OCI-LY1 (cell line): ENCODE results near the gene CDC7.

Experiments used
- H2AFZ ChIP-seq: fragments of 200-600 bp; sonication (generic), shearing (Covaris generic); 2 replicates; pipeline ENCODE4 v1.6.0; 2014; ENCODE audit warnings: antibody characterized with exemption, mild to moderate bottlenecking, low read length
- H3F3A ChIP-seq: fragments of 200-600 bp; sonication (generic), shearing (Covaris generic); 2 replicates; pipeline ENCODE4 v1.6.0; 2014; ENCODE audit warnings: mild to moderate bottlenecking, antibody characterized with exemption, low read length, moderate library complexity; ENCODE audit not compliant: insufficient read depth
- H3K27ac ChIP-seq: fragments of 200-600 bp; sonication (generic); 2 replicates; pipeline ENCODE4 v1.5.1; 2014; ENCODE audit warnings: low read length, mixed run types, mild to moderate bottlenecking, low read depth; ENCODE audit not compliant: poor library complexity, severe bottlenecking
- H3K27me3 ChIP-seq: fragments of 200-600 bp; sonication (generic); 2 replicates; pipeline ENCODE4 v1.6.0; 2014; ENCODE audit warnings: antibody characterized with exemption, mild to moderate bottlenecking, low read length, moderate library complexity; ENCODE audit not compliant: insufficient read depth
- H3K36me3 ChIP-seq: fragments of 200-600 bp; sonication (generic); 2 replicates; pipeline ENCODE4 v1.6.1; 2014; ENCODE audit warnings: mild to moderate bottlenecking, antibody characterized with exemption, low read length, moderate library complexity, mixed read lengths; ENCODE audit not compliant: insufficient read depth
- H3K4me1 ChIP-seq: fragments of 200-600 bp; sonication (generic); 2 replicates; pipeline ENCODE4 v1.5.1; 2014; ENCODE audit warnings: mild to moderate bottlenecking, low read length, moderate library complexity; ENCODE audit not compliant: insufficient read depth, severe bottlenecking
- H3K4me2 ChIP-seq: fragments of 200-600 bp; sonication (generic), shearing (Covaris generic); 2 replicates; pipeline ENCODE4 v1.6.1; 2014; ENCODE audit warnings: low read length
- H3K4me3 ChIP-seq: fragments of 200-600 bp; sonication (generic); 2 replicates; pipeline ENCODE4 v1.5.1; 2014; ENCODE audit warnings: low read length, low read depth, mild to moderate bottlenecking, mixed read lengths; ENCODE audit not compliant: poor library complexity, severe bottlenecking
- H3K79me2 ChIP-seq: fragments of 200-600 bp; shearing (Covaris generic); 2 replicates; pipeline ENCODE4 v1.6.1; 2016; ENCODE audit warnings: mixed run types, low read length, mixed read lengths; ENCODE audit not compliant: insufficient read depth
- H3K9ac ChIP-seq: fragments of 200-600 bp; sonication (generic), shearing (Covaris generic); 2 replicates; pipeline ENCODE4 v1.6.1; 2014; ENCODE audit warnings: mild to moderate bottlenecking, low read length, mixed read lengths
- H3K9me2 ChIP-seq: fragments of 200-600 bp; sonication (generic), shearing (Covaris generic); 2 replicates; pipeline ENCODE4 v1.6.1; 2014; ENCODE audit warnings: low read depth, mild to moderate bottlenecking, low read length, mixed read lengths
- H3K9me3 ChIP-seq: fragments of 200-600 bp; shearing (Covaris generic); 2 replicates; pipeline ENCODE4 v1.6.1; 2014; ENCODE audit warnings: low read length, mixed read lengths
- H4K20me1 ChIP-seq: fragments of 200-600 bp; sonication (generic), shearing (Covaris generic); 2 replicates; pipeline ENCODE4 v1.6.0; 2016; ENCODE audit warnings: mild to moderate bottlenecking, low read length; ENCODE audit not compliant: insufficient read depth
- EZH2 ChIP-seq: fragments of 200-600 bp; sonication (generic), shearing (Covaris generic); IDR thresholded peaks from 2 replicates; pipeline ENCODE4 v1.8.0; 2017; ENCODE audit warnings: borderline replicate concordance, mixed run types, mild to moderate bottlenecking, antibody characterized with exemption, low read length, moderate library complexity, mixed read lengths
- TF ChIP-seq, protein P1 (sequence below): fragments of 200-600 bp; sonication (generic), shearing (Covaris generic); IDR thresholded peaks from 2 replicates; pipeline ENCODE4 v1.5.1; 2017; ENCODE audit warnings: mild to moderate bottlenecking, antibody characterized with exemption, low read length, moderate library complexity, mixed read lengths

Gene CDC7

DNA sequence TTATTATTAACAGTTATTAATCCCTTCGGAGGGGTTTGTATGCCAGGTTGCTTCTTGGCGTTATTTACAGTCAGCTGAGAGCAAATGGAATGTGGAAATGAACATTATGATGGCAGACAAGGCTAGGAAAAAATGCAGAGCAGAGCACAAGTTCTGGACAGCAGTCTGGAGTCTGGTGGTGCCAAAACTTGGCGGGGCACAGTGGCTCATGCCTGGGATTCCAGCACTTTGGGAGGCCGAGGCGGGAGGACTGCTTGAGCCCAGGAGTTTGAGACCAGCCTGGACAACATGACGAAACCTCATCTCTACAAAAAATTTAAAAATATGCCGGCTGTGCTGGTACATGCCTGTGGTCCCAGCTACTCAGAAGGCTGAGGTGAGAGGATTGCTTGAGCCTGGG is 67.6 kb downstream of the CDC7 start:
- no peak for TF ChIP-seq EZH2
- TF ChIP-seq, protein P1, sequence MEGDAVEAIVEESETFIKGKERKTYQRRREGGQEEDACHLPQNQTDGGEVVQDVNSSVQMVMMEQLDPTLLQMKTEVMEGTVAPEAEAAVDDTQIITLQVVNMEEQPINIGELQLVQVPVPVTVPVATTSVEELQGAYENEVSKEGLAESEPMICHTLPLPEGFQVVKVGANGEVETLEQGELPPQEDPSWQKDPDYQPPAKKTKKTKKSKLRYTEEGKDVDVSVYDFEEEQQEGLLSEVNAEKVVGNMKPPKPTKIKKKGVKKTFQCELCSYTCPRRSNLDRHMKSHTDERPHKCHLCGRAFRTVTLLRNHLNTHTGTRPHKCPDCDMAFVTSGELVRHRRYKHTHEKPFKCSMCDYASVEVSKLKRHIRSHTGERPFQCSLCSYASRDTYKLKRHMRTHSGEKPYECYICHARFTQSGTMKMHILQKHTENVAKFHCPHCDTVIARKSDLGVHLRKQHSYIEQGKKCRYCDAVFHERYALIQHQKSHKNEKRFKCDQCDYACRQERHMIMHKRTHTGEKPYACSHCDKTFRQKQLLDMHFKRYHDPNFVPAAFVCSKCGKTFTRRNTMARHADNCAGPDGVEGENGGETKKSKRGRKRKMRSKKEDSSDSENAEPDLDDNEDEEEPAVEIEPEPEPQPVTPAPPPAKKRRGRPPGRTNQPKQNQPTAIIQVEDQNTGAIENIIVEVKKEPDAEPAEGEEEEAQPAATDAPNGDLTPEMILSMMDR = no peak
- no peaks in the 10 kb centered on the region for H3K4me1 ChIP-seq

DNA sequence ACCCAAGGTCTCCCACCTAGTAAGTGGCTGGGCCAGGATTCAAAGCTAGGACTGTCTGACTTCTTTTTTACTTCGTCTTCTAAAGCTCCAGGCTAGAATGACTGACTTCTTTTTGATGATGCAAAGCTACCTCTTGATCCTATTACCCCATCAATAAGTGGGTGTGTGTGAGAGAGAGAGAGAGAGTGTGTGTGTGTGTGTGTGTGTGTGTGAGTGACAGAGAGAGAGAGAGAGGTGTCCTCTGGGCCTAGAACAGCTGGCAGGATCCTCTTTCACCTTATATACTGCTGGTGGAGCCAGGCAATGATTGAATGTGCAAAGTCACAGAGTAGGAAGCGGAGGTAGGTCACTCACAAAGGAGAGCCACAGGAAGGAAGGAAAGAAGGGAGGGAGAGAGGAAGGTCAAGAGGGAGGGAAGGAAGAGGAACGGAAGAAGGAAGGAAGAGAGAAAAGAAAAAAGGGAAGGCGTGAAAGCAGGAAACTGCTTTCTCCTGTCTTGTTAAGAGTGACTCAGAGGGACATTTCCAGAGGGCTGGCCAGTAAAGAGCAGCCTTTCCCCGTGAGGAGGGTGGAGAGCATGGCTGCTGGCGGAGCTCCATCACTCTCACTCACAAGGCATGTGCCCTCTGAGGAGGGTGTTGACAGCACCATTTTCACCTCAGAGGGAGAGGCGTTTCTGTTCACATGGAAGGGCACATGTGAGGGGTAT is 68.9 kb downstream of the CDC7 start:
- Histone ChIP-seq H3K27ac (no peak overlapping the region), H3K4me3 (no peak overlapping the region), H2AFZ (no peak overlapping the region), H3K79me2 (no peaks in the 10 kb centered on the region), H3K36me3 (no peaks in the 10 kb centered on the region), H4K20me1 (no peaks in the 10 kb centered on the region), H3K9me3 (no peaks in the 10 kb centered on the region), H3F3A (no peaks in the 10 kb centered on the region), H3K4me1 (no peaks in the 10 kb centered on the region), H3K27me3 (no peaks in the 10 kb centered on the region), H3K9ac (no peak overlapping the region), H3K4me2 (no peak overlapping the region), H3K9me2 (no peaks in the 10 kb centered on the region)
- TF ChIP-seq EZH2 = no peak
- TF ChIP-seq, protein P1 = no peak

More for the DNA sequence above, 67.6 kb downstream of the CDC7 start:
- Histone ChIP-seq H3K9ac (no peak overlapping the region), H3K4me2 (no peak overlapping the region), H4K20me1 (no peaks in the 10 kb centered on the region), H3K9me3 (no peaks in the 10 kb centered on the region), H3K79me2 (no peaks in the 10 kb centered on the region), H2AFZ (no peak overlapping the region), H3K36me3 (no peaks in the 10 kb centered on the region), H3K27ac (no peak overlapping the region), H3K9me2 (no peaks in the 10 kb centered on the region), H3F3A (no peaks in the 10 kb centered on the region), H3K27me3 (no peaks in the 10 kb centered on the region), H3K4me3 (no peak overlapping the region)

DNA sequence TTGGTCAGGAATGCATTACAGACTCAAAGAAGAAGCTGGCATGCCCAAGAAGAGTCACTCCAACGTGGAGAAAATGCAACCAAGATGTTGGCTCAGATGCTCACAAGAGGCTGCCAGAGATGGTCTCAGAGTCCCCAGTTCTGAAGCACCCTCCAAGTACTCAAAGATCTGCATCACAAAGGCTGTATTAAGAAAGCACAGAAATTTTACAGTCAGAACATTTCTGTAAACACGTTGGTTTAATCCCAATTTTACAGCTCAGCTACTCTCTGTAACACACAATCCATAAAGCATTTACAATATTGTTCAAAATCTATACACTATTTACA is 69.4 kb downstream of the CDC7 start:
- Histone ChIP-seq H3K4me3 (no peak overlapping the region), H3K9me2 (no peaks in the 10 kb centered on the region), H2AFZ (no peak overlapping the region), H3K27me3 (no peaks in the 10 kb centered on the region), H3K4me1 (no peaks in the 10 kb centered on the region), H3K79me2 (no peaks in the 10 kb centered on the region), H3F3A (no peaks in the 10 kb centered on the region), H3K36me3 (no peaks in the 10 kb centered on the region), H3K9me3 (no peaks in the 10 kb centered on the region), H3K4me2 (no peak overlapping the region), H3K27ac (no peak overlapping the region), H3K9ac (no peak overlapping the region), H4K20me1 (no peaks in the 10 kb centered on the region)
- TF ChIP-seq EZH2 = no peak
- TF ChIP-seq, protein P1 = no peak
